GM12865 (cell line): ENCODE results near the gene SAE1.

ENCODE experiments used
- DNase-seq: peaks from one replicate; pipeline ENCODE4 v3.0.0; 2010; ENCODE audit warnings: low read depth
- H3K4me3 ChIP-seq: 2 replicates; pipeline ENCODE4 v1.5.1; 2011; ENCODE audit warnings: mild to moderate bottlenecking, low read depth, low read length, control low read depth
- CTCF ChIP-seq: IDR thresholded peaks from 2 replicates; pipeline ENCODE4 v1.5.1; 2011; ENCODE audit warnings: low read length, control low read depth, low read depth, inconsistent platforms; ENCODE audit not compliant: insufficient read depth; ENCODE audit errors: missing control alignments

Gene SAE1

GRCh38 chr19:47158367-47158791 lies 27.7 kb downstream of the SAE1 start:
- no peak overlapping the region for H3K4me3 ChIP-seq
- DNase-seq: no peak

GRCh38 chr19:47158879-47159503 lies 28.4 kb downstream of the SAE1 start:
- DNase-seq: no peak
- no peak overlapping the region for H3K4me3 ChIP-seq
- no peak for TF ChIP-seq CTCF

More at GRCh38 chr19:47158367-47158791, 27.7 kb downstream of the SAE1 start:
- TF ChIP-seq CTCF: no peak

- DNase-seq: no peak
- TF ChIP-seq CTCF: no peak
- no peak overlapping the region for H3K4me3 ChIP-seq
These were observed 31.3 kb downstream of the SAE1 start for GRCh38 chr19:47161876-47162489.

GRCh38 chr19:47168065-47168464 lies 37.4 kb downstream of the SAE1 start:
- no peak for TF ChIP-seq CTCF
- no peak for DNase-seq
- no peak overlapping the region for H3K4me3 ChIP-seq

- H3K4me3 ChIP-seq: no peak overlapping the region
- DNase-seq: no peak
These were observed 42.2 kb downstream of the SAE1 start for GRCh38 chr19:47172666-47173455.

GRCh38 chr19:47176071-47176626 lies 45.5 kb downstream of the SAE1 start:
- H3K4me3 ChIP-seq: no peak overlapping the region
- TF ChIP-seq CTCF: no peak
- DNase-seq: no peak

More at GRCh38 chr19:47172666-47173455, 42.2 kb downstream of the SAE1 start:
- TF ChIP-seq CTCF: no peak
